Renal pelvis (tissue), 4 donors: ENCODE measurements around the gene TEX55. TPM values are rescaled to one million over a fixed set of nuclear protein-coding genes. Genes with fewer than 3 reads are reported as not detected.
"Not testable (repeated sequence)": the region's sequence is repeated elsewhere in the genome, so short reads cannot be mapped to it uniquely, and the experiment has no call there.

Source experiments
- DNase-seq: peaks from one replicate; pipeline ENCODE4 v3.0.0-alpha.2; 2013
- polyA plus RNA-seq, 3 donors: library from polyadenylated mRNA; unstranded; fragments of 120-200 nt; gene quantifications; one replicate each; pipeline ENCODE4 v1.2.1, GENCODE V29; 2013; ENCODE audit not compliant: insufficient read length in 3 of 3

TEX55 gene
- polyA plus RNA-seq, 3 donors, result not detected

DNA sequence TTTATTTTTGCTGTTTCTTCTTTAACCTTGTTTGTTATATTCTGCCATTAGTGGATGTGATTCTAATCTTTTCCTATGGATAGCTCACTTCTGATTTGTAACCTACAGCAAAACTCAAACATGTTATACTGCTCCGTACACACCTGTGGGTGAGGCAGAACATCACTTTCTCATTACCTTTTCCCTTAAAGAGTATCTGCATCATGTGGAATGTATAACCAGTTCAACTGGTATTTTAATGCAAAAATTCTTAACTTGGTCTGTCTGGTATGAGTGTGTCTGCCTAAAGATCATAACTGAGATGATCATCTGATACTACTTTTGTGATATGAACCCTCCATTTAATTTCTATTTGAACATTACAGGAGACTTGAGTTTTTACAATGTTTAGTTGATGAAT lies 14.4 kb downstream of the TEX55 start:
- no peak for DNase-seq

DNA sequence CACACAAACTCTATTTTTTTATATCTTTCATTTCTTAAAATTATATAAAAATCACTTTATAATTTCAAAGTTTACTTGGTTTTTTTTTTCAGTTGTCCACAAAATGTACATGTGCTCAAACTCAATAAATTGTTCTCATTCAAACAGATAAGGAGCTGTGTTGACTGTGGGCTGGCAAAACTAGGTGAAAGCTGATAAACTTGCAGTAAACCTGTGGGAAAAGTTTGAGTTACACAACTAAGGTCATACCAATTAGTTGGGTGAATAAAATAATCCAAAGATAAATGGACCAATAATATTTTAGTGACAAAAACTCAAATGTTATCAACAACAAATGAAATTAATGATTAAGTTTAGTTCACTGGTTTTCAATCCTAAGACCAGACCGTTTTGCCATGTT lies 14.8 kb downstream of the TEX55 start:
- no peak for DNase-seq

DNA sequence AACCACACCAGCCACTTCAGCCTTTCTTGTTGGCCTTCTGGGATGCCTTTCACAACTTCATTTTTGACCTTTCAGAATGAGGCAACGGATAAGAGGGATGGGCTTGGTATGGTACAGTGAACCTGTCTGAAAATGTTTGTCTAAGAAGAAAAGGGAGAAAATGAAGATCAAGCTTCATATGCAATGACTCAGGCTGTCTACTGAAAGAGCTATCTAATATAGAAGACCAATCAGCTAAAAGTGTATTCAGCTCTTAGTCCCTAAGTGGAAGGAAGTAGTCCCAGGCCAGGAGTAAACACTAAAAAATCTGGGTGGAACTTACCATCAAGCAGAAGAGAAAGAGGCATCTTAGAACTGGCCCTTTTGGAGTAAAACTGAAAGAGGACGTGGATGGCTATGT lies 15.3 kb downstream of the TEX55 start:
- no peak for DNase-seq

DNA sequence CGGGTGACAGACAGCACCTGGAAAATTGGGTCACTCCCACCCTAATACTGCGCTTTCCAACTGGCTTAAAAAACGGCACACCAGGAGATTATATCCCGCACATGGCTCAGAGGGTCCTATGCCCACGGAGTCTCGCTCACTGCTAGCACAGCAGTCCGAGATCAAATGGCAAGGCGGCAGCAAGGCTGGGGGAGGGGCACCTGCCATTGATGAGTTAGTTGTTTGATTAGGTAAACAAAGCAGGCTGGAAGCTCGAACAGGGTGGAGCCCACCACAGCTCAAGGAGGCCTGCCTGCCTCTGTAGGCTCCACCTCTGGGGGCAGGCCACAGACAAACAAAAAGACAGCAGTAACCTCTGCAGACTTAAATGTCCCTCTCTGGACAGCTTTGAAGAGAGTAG lies 18.8 kb downstream of the TEX55 start:
- DNase-seq, result not testable (repeated sequence)

DNA sequence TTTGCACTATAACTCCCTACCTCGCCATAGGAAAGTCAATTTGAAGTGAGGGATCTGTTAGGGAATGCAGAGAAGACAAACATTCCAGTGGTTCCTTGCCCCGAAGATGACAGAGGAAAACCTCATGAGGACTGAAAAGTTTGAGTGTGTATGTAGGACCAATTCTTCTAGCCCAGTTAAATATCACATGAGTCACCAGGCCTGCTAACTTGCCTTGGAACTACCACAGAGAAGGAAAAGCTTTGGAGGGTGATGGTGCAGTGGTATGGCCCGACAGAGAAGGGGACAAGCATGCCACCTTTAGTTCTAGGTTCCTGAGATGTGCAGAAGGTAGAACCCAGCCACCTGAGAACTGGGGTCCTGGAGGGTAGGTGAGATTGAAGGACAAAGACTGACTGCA lies 24.9 kb downstream of the TEX55 start:
- no peak for DNase-seq

DNA sequence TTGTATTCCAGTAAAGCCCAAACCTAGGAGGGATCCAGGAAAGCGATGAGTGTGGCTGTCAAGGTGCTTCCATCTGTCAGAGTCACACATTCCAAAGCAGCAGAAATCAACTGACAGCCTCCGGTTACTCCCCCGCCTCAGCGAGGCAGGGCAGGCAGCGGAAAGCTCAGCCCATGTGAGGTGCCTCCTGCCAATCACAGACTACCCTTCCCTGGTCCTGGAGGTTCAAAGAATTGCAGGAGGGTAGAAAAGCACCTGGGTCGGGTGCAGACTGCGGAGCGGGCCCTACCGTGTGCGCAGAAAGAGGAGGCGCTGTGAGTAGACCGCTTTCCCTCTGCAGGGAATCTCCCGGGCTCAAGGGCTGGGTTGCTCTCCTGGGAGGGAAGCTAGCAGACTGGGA lies 27.4 kb downstream of the TEX55 start, which contains the start of gene UPK1B:
Gene UPK1B (plus strand): TSS at position 274 of the 400 bp plus-strand sequence. CDS start 13,144 bp downstream, outside the sequence.
- peak; percentile 31 for DNase-seq

DNA sequence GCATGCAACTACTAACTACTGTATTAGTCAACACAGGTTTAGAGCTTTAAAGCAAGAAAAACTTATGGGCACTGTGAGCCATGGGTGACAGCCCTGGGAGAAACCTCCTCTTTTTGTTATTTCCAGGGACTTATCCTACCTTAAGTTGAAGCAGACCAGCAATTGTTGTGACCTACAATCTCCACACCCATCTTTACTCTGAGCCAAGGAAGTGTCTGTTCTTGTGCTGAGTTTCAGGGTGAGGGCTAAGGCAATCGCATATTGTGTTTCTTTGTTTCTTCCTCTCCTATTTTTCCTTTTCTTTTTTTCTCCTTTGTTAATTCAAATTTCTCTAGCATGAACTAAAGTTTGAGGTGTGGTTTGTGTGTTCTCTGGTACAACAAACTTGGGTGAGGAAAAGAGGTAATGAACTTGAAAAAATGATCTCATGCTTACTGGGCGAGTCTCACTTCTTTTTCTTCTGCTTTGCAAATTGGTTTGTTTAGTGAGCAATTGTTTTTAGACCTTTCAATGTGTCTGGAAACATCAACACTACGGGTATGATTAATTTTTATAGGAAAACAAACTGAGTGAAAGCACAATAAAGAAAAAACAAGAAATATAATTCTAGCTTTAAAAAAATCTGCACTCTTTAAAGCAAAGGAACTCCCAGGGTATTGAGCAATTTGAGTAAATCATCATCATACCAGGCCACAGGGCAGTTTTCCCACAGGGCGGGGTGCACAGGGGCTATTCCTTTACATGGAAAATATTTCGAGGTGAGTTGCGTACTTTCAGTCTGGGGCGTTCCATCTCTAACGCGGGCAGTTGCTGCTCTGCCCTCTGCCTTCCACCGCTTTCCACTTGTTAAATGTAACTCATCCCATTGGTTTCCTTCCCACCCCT lies 30.1 kb downstream of the TEX55 start:
- no peak for DNase-seq

DNA sequence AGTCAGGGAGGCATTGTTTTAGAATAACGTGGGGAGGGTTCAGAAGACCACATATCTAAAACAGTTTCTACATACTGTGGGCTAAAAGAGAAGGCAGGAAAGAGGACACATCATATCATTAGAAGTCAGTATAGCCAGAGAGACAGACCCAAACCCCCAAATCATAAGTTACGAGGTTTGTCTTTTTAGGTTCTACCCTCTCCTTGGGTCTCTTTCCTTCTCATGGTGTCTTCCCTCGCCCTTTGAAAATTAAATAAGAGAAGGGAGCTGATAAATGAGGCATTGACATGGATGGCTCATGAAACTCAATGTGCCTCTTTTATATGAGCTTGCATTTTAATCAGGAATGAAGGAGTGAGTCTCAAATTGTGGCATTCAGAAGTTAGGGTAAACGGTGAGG lies 30.8 kb downstream of the TEX55 start:
- DNase-seq, result no peak

DNA sequence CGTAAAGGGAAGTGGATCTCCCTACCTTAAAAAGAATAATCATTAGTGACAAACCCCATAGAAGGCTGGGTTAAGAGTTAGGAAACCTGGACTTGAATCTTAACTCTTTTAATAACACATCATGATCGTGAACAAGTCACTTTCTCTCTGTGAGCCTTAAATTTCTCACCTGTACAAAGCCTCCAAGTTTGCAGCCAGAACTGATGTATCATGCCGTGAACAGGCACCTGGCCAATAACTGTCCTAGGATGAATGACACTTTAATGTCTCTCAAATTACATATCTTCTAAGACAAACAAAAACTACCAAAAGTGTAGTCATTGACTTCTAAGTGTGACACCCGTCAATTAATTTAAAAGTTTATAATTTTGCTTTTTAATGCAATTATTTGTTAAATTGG lies 31.4 kb downstream of the TEX55 start:
- no peak for DNase-seq

DNA sequence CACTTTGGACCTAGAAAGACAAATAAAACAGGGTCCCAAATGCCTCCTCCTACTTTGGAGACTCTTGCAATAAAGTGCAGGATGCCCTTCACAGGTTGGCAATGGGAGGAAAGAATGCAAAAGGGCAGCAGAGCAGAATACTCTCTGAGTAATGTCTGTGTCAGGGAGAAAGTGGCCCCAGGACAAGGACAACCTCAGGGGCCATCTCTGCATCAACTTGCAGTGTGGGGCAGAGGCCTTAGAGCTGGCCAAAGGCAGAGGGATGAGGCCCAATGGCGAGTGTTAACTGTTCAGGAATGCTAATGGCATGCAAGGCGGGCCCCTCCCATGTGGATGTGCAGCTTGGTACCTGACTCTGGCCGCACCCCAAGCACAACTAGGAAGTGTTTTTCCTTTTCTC lies 35.8 kb downstream of the TEX55 start:
- no peak for DNase-seq

DNA sequence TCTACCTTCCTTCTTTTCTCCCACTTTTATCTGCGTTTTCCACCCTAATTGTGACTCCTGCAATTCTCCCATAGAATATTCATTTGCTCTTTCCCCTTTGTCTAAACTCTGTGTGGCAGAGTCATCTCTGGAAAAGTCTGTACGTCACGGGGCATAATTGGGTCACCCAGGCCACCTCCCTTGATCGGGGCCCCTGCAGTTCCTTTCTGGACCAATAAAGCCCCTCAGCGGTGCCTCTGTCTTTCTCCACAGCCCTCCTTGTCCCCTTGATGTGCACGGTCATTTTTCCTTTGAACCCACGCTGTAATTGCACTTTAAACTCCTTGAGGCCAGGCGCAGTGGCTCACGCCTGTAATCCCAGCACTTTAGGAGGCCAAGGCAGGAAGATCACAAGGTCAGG lies 38.1 kb downstream of the TEX55 start:
- DNase-seq, result no peak

DNA sequence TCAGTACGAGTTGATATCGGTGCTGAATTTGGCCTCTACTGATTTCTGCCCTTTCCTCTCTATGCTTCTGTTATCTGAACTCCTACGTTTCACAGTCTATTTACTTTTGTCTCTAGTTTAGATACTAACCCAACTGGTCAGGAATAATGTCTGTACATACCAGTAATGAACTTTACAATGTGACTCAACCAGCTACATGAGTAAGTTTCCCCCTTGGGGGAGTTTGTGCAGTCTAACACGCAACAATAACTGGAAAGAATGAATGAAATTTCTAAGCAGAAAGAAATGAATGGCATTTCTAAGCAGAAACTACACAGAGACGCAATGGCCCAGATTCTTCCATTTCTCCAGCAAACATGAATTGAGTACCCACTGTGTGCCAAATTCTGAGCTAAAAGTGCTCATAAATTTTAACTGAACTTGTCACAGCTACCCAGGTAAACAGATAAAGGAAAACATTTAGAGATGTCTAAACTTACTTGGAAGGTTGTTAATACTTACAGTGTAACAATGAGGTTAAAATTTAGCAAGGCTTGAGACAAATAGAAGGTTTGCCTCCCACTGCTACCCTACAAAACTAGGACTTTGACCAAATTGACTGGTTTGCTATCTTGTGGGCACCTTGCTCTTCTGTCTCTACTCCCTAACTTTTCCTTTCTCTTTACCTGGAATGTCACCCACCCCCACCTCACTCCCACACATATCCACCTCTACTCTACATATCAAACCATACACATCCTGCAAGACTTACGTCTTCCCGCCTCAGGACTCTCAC lies 39.0 kb downstream of the TEX55 start:
- DNase-seq, result no peak

DNA sequence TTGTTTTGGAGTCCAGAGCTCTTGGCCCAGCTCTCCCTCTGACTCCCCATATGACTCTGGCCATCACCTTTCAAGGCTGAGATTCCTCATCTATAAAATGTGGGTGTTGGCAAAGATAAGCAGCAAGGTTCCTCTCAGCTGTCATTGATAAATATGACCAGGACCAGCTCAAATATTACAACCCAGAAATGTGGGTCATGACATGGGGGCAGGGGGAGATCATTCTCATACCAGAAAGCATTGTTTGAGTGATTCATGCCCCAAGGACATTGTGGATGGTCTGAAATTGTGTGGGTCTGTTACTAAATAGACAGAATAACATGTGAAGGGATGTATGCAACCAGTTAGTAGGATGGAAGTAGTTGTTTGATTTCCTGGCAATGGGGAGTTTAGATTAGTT lies 41.3 kb downstream of the TEX55 start:
- DNase-seq, result no peak

DNA sequence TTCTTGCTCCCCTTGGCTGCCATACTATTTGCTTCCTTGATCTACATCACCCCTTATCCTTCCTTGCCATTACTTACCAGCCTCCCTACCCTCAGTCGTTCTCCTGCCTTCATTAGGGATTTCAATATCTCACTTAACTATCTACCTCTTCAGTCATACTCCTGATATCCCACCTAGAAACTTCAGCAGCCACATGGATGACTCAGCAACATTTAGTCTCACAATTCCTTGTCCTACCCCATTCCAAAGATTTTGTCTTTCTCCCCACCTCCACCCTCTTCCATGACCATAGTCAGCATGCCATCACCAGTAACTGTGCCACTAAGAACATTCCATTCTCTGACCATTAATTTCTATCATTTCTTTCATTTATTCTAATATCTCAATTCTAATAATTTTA lies 45.8 kb downstream of the TEX55 start:
- DNase-seq, result no peak

DNA sequence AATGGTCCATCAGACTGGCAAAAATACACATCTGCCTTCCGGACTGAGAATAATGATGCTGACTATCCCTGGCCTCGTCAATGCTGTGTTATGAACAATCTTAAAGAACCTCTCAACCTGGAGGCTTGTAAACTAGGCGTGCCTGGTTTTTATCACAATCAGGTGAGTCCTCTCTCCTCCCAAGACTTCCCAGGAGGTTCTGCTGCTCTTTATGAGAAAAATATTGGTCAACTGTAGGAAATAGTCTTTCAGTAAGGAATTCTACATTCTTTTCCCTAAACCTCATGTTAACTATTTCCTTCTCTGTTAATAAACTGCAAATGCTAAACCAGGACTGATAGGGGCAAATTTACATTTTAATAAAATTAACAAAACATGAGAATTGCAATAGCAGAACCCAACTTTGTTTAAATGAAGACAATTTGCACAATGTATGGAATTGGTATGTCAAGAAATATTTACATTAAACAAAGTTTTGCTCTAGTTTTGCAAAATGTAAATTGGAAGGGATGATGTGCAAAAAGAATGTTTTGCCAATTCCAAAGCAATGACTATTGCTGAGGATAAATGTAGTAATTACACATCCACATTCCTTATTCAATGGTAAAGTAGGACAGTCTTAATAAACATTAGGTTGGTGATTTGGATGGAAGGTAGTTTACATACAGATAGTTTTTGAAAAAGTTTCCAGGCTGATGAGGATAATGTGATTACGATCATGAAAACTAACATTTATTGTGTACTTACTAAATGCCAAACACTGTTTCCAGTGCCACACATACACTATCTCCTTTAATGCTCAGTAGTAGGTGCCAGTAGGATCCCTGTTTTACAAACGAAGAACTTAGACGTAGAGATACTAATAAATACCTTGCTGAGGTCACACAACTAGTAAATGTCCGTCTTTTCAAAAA lies 48.5 kb downstream of the TEX55 start:
- DNase-seq, result no peak

DNA sequence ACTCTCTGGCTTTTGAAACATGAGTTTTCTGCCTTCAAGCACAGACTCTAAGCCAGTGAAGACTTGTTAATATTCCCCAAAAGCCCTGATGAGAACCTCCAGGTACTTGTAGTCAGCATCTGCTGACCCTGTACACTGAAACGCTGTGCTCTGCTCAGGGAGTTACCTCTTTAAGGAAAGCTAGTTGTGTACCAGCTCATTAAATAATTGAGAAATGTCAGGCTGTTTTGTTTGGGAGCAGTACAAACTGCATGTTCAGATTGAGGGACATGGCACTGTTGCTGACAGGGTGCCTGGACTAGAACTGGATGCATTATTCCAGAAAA lies 49.1 kb downstream of the TEX55 start:
- DNase-seq, result no peak

DNA sequence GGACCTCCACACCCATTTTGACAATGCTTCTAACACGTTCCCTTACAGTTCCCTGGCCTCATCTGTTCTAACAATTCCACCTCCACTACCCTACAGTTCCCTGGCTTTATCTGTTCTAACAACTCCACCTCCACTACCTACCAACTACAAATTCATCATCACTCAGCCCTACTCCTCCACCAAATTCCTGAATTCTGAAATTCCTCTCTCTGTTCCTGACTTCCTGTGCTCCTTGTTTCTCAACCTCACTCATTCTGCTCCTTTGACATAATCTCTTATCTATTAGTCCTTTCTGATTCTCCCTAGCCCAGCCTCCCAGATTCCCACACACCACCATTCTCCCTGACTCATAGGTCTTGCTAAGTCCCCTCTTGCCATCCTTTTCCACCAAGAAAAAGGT lies 49.9 kb downstream of the TEX55 start:
- DNase-seq, result no peak

Other genes starting within 250 kb of the TEX55 start
- 1 to 10 TPM; 3.8 to 5.9 (median 4.3) TPM for gene IGSF11, start 111.3 kb upstream of the TEX55 start, polyA plus RNA-seq
- 10 to 100 TPM in 1 of 3 donors, 1 to 10 TPM in 2; 7.1 to 13.2 (median 9.1) TPM for gene UPK1B, start 27.4 kb downstream of the TEX55 start, polyA plus RNA-seq
- 10 to 100 TPM; 30.8 to 37.9 (median 31.5) TPM for gene B4GALT4, start 94.7 kb downstream of the TEX55 start, polyA plus RNA-seq
- 10 to 100 TPM; 10.7 to 12.7 (median 12.4) TPM for gene ARHGAP31, start 148.2 kb downstream of the TEX55 start, polyA plus RNA-seq